ENCODE data around the gene RERE.
"Not testable (repeated sequence)": the region's sequence is repeated elsewhere in the genome, so short reads cannot be mapped to it uniquely, and the experiment has no call there.

Gene RERE

DNA sequence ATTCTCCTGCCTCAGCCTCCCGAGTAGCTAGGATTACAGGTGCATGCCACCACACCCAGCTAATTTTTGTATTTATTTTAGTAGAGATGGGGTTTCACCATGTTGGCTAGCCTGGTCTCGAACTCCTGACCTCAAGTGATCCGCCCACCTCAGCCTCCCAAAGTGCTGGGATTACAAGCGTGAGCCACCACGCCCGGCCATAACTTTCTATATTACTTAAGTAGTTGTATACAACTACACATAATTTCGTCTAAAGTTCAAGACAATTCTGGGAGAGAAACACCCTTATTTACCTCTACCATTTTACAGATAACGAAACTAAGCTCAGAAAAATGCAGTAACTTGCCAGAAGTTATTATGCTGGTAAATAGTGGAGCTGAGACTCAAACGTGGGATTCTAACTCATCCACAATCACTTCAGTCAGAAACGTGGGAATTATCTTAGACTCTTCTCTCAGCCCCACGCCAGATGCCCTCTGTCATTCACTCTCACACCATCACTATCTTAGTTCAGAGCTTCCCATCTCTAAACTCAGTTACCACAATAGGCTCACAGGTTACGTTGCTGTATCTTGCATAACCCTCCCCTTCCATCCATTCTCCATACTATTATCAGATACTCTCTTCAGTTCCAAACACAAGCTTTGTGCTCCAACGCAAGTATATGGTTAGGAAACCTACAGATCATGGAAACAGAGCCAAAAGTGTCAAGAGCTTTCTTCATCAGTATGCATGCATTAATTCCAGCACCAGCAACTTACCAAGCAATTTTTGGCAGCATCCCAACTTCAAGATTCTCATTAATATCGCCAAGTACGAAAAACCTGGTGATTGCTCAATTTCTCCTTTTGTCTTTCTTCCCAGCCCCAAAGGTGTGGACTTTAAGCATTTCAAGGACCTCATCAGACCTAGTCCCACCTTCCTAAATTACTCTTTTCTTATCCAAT lies 69.3 kb downstream of the RERE start:
- no peak for DNase-seq

GRCh38 chr1:8746554-8746953 lies 70.9 kb downstream of the RERE start:
- peak; percentile 22 for DNase-seq

GRCh38 chr1:8745749-8746390 lies 71.6 kb downstream of the RERE start:
- DNase-seq: no peak

GRCh38 chr1:8745346-8745745 lies 72.1 kb downstream of the RERE start:
- DNase-seq: no peak

DNA sequence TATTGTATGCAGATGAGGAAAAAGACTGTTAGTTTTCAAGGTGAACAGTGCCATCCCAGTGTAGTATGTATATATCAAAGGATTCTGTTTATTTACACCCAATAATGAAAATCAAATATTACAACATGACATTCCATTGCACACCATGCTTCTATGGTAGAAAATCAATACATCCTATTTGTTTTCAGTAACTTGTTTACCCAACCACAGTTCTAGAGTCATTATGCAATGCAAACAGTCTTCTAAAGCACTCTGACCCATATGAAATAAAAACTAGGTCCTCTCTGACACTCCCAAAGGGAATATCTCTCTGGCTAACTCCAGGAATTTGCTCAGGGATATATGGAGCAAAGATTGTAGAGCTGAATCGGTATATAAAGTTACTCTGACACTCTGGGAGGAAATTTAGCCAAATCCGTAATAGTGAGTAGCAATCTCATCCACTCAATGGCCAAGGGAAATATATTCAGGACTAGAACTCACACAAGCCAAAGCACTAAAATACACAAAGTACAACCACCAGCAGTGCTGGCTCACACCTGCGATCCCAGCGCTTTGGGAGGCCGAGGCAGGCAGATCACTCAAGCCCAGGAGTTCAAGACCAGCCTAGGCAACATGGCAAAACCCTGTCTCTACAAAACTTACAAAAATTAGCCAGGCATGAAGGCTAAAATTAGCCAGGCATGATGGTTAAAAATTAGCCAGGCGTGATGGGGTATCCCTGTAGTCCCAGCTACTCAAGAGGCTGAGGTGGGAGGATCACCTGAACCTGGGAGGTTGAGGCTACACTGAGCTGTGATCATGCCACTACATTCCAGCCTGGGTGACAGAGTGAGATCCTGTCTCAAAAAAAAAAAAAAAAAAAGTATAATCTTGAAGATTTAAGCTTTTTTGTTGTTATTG lies 75.2 kb downstream of the RERE start:
- no peak for DNase-seq

DNA sequence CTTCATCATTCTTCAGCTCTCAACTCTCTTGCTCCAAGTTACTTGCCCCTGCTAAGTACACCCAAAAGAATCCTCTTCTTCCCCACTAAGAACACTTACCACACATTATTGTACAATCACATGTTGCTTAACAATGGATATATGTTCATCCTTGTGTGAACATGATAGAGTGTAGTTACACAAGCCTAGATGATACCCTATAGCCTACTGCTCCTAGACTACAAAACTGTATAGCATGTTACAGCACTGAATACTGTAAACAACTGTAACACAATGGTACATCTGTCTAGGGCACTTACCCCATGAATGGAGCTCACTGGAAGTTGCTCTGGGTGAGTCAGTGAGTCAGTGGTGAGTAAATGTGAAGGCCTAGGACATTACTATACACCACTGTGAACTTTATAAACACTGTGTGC lies 77.4 kb downstream of the RERE start:
- peak; percentile 72 for DNase-seq

GRCh38 chr1:8739377-8739776 lies 78.1 kb downstream of the RERE start:
- DNase-seq: no peak

DNA sequence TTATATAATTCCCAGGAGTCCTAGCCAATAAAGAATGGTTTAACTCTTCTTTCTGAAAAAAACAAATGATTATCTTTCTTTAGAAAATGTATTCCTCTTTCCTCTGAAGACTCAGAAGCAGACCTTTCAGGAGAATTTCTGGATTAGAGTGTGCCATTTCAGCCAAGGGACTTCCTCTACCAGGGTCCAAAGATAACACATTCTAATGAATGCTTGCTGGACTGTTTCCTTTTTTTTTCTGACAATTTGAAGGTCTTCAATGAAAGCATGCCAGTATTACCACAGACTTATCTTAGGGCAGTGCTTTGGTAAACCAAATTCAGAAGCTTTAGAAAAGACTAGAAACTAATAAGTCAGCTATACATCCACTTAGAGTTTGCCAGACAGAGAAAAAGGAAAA lies 80.5 kb downstream of the RERE start:
- no peak for DNase-seq

DNA sequence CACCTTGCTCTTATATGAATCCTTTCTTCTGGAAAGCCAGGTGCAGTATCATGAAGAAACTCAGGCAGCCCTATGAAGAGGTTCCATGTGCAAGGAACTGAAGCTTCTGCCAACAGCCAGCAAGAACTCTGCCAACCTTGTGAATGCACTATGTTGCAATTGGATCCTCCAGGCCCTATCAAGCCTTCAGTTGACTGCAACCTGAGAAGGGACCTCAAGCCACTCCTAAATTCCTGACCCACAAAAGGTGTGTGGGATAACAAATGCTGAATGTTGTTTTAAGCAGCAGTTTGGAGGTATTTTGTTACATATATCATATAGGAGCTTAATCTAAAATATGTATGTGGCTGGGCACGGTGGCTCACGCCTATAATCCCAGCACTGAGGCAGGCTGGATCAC lies 84.0 kb downstream of the RERE start:
- DNase-seq: no peak

DNA sequence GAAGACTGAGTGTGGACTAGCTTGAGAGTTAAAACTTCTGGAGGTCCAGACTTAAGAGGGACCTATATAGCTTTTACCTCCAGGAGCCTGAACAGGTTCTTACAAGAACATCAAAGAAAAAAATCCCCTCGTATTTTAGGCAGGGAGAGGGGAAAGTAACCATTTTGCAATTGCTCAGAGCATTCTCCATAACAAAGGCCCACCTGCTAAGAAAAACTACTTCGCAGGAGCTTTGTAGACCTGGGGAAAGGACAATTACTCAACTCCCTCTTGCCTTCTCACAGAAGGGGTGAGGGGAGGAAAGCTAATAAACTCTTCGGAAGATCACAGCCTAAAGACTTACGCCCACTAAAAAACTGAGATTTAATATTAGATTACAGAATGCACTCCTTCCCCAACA lies 86.3 kb downstream of the RERE start:
- DNase-seq: no peak

DNA sequence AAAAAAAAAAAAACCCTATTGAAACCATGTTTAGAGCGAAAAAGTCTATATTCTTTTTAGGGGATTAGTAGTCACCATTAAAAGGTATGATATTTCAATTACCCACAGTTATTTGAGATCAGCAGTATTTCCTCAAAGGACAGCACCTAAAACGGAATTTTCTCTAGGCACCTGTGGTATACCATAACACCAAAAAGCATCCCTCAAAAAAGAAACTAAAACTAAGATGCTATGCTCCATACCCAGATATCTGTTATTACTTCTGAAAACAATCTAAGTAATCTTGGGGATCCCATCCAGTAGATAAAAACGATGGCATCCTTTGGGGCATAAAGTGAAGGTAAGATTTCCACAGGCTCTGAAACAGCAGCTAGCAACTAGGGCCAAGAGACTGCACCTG lies 89.0 kb downstream of the RERE start:
- DNase-seq: no peak

DNA sequence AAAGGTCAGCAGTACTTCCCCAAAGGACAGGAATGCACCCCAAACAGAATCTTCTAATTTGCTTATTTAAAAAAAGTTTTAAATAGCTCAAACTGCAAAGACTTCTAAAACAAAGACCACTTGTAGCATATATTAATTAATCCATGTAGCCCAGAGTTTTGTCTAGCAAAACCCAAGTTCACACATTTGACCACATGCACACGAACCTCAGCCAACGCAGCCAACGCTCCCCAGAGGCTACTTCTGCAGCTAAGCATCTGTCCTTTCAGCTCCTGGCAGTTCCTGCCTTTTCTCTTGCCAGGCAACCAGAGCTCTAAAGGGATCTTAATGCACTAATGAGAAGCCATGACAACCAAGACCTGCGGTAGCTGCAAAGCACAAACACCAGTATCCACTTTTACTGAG lies 89.6 kb downstream of the RERE start:
- DNase-seq: no peak

- not testable (repeated sequence) for DNase-seq
Observed at GRCh38 chr1:8727316-8727715, 90.1 kb downstream of the RERE start.

DNA sequence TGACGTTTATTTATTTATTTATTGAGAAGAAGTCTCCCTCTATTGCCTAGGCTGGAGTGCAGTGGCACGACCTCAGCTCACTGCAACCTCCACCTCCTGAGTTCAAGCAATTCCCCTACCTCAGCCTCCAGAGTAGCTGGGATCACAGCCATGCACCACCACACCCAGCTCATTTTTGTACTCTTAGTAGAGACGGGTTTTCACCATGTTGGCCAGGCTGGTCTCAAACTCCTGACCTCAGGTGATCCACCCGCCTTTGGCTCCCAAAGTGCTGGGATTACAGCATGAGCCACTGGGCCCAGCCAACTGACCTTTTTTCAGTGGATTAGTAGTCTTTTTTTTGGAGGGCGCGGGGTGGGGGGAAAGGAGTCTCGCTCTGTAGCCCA lies 90.6 kb downstream of the RERE start:
- not testable (repeated sequence) for DNase-seq

GRCh38 chr1:8723010-8723409 lies 94.4 kb downstream of the RERE start:
- DNase-seq: no peak

DNA sequence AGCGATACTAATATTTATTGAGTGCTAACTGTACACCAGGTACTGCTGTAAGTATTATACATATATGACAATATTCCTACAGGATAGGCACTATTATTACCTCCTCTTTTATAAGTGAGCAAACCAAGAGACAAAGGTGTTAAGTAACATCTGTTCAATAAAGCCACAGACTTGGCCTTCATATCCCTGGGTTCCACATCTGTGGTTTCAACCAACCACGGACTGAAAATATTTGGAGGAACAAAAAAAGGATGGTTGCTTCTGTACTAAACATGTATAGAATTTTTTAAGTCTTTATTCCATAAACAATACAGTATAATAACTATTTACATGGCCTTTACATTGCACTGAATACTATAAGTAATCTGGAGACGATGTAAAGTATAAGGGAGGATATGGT lies 95.1 kb downstream of the RERE start:
- DNase-seq: no peak

DNA sequence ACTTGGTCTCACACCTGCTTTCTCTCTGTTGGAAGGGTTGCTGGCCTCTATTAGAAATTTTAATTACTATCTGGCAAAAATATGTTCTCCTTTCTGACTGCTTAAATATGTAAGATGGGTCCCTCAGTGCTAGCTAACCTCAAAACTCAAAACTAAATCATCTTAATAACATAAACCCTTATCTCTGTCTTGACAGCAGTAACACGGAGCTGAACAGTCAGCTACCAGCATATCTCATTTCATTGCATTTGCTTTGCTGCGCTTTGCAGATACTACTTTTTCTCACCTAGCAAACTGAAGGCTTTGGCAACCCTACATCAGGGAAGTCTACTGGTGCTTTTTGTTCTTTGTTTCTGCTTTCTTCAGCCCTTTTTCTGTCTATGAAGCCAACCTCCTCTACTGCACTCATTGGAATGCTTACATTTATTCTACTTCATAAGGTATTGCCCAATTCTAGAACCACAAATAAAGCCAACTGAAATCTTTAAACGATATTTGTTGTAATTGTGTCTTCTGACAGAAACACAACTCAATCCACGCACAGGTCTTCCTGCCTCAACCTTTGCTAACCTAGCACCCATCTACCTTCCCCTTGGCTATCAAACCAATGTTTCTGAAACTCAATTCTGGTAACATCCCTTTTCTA lies 95.6 kb downstream of the RERE start:
- DNase-seq: no peak

- DNase-seq: no peak
Observed at GRCh38 chr1:8720347-8720746, 97.1 kb downstream of the RERE start.

DNA sequence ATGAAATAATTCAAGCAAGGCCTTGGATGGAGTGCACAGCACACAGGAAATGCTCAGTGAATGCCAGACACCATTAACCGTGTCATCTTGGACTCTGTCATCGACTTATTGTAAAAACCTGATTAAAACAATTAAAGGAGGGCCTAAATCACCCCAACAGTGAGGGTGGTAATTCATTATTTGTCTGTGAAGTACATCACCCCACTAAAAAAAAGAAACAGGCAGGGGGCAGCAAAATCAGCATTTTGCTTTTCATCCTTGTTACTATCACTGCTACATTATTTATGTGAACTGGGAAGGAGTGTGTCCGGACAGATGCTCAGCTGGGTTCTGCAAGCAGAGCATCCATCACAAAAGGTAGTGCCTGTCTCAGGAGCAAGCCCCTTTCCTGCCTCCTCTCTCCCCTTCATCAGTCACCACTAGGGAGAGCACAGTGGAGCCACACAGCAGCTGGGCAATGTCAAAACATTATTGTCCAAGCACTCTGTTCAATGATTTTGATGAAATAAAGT lies 98.5 kb downstream of the RERE start:
- DNase-seq: no peak

GRCh38 chr1:8717148-8717547 lies 100.3 kb downstream of the RERE start:
- no peak for DNase-seq

DNA sequence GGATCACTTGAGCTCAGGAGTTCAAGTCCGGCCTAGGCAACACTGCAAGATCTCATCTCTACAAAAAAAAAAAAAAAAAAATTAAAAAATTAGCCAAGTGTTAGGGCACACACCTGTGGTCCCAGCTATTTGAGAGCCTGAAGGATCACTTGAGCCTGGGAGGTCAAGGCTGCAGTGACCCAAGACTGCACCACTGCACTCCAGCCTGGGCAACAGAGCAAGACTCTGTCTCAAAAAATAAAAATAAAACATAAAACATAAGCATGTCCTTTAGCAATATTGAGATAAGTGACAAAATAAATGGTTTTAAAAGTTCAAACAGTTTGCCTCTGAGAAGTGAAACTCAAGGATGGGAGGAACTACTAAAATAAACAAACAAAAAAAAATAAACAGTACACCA lies 101.2 kb downstream of the RERE start:
- no peak for DNase-seq

DNA sequence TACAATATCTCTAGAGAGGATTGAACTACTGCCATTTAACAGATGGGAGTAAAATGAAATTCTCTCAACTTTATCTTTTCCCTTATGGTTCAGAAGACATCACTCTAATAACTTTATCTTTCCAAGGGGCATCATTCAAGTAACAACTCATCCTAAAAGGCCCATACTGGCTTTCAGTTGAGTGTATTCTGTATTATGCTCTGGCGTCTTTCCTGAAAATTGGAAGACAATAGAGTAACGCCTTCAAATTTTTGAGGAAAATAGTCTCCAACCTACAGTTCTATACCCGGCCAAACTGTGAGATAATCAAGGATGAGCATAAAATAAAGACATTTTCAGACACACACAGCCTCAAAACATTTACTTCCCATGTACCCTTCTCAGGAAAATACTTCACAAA lies 103.3 kb downstream of the RERE start:
- no peak for DNase-seq
